B cell (primary cell): ENCODE results near the gene PLD3. TPM values are rescaled to one million over a fixed set of nuclear protein-coding genes. Genes with fewer than 3 reads are reported as not detected.

ENCODE experiments used
- ATAC-seq: fragments of 200-7000 bp; cut with Tn5 transposase; one replicate; pipeline ENCODE4 v1.10.0; 2021; ENCODE audit warnings: low read depth, mild to moderate bottlenecking, moderate number of reproducible peaks, moderate library complexity
- CTCF ChIA-PET: fragments of 350-600 bp; sonication (Branson Sonifier 250); formaldehyde crosslinking; loops from one replicate; lab custom pipeline; 2021; ENCODE audit warnings: antibody characterized with exemption, inconsistent platforms; lab: Charles Lee
- POLR2A ChIA-PET: fragments of 350-600 bp; sonication (Branson Sonifier 250); formaldehyde crosslinking; loops from one replicate; lab custom pipeline; 2021; ENCODE audit warnings: antibody characterized with exemption; lab: Charles Lee
- DNase-seq: peaks from one replicate; pipeline ENCODE4 v3.0.0; 2013
- H2AFZ ChIP-seq: 2 replicates; pipeline ENCODE4 v1.6.1; 2012; ENCODE audit warnings: mild to moderate bottlenecking, low read depth, low read length; ENCODE audit not compliant: insufficient read depth, poor library complexity, severe bottlenecking
- H3K27ac ChIP-seq, 2 donors: 1 replicate in 1 of 2; 2 replicates in 1 of 2; pipeline ENCODE4 v1.5.1; 2012 to 2013; ENCODE audit warnings: low read length in 2 of 2, mild to moderate bottlenecking in 2 of 2, moderate library complexity in 1 of 2
- H3K27me3 ChIP-seq, 4 experiments: fragments of 200-600 bp in 1 of 4; sonication (generic) in 1 of 4; replicated peaks in 1 of 4; 1 replicate in 2 of 4; 2 replicates in 2 of 4; pipeline versions ENCODE4 v1.6.1 to v1.7.0; 2013 to 2016; ENCODE audit warnings: low read length in 3 of 4, mild to moderate bottlenecking in 2 of 4, mixed read lengths in 1 of 4, moderate library complexity in 1 of 4; ENCODE audit not compliant: insufficient read depth in 4 of 4, control insufficient read depth in 3 of 4; ENCODE audit errors: control extremely low read depth in 1 of 4
- H3K36me3 ChIP-seq, 2 experiments: replicated peaks in 1 of 2; 1 replicate in 1 of 2; 2 replicates in 1 of 2; pipeline versions ENCODE4 v1.6.1 to v1.7.1; 2013; ENCODE audit warnings: low read length in 1 of 2; ENCODE audit not compliant: insufficient read depth in 2 of 2, control insufficient read depth in 1 of 2; ENCODE audit errors: control extremely low read depth in 1 of 2, extremely low read depth in 1 of 2
- H3K4me1 ChIP-seq, 2 donors: fragments of 200-600 bp in 1 of 2; sonication (generic) in 1 of 2; 1 replicate in 1 of 2; 2 replicates in 1 of 2; pipeline versions ENCODE4 v1.5.1 to v1.6.1; 2013 to 2017; ENCODE audit warnings: low read length in 2 of 2; ENCODE audit not compliant: control insufficient read depth in 2 of 2, insufficient read depth in 2 of 2
- H3K4me2 ChIP-seq: replicated peaks from 2 replicates; pipeline ENCODE3; 2012; ENCODE audit warnings: mild to moderate bottlenecking, low read depth, low read length; ENCODE audit not compliant: poor library complexity, severe bottlenecking
- H3K4me3 ChIP-seq, 5 experiments: fragments of 200-600 bp in 1 of 5; sonication (generic) in 1 of 5; 1 replicate in 3 of 5; 2 replicates in 2 of 5; pipeline versions ENCODE4 v1.5.1 to v1.7.0; 2011 to 2016; ENCODE audit warnings: low read length in 4 of 5, mild to moderate bottlenecking in 4 of 5, low read depth in 2 of 5, control low read depth in 1 of 5, moderate library complexity in 1 of 5; ENCODE audit not compliant: insufficient read depth in 1 of 5; ENCODE audit errors: control extremely low read depth in 1 of 5, extremely low read depth in 1 of 5
- H3K79me2 ChIP-seq: fragments of 200-600 bp; sonication (generic); one replicate; pipeline ENCODE4 v1.6.0; 2016; ENCODE audit warnings: low read length; ENCODE audit not compliant: control insufficient read depth, insufficient read depth
- H3K9ac ChIP-seq: fragments of 200-600 bp; sonication (generic); 2 replicates; pipeline ENCODE4 v1.6.1; 2017; ENCODE audit warnings: mild to moderate bottlenecking, low read length, moderate library complexity
- H3K9me3 ChIP-seq, 3 donors: one replicate each; pipeline versions ENCODE4 v1.6.1 to v1.7.1; 2013; ENCODE audit warnings: low read length in 2 of 3; ENCODE audit not compliant: control insufficient read depth in 2 of 3, insufficient read depth in 1 of 3; ENCODE audit errors: control extremely low read depth in 1 of 3
- H4K20me1 ChIP-seq: 2 replicates; pipeline ENCODE4 v1.6.0; 2012; ENCODE audit warnings: mild to moderate bottlenecking, low read length; ENCODE audit not compliant: insufficient read depth, control insufficient read depth, poor library complexity, severe bottlenecking
- H3K27ac Mint-ChIP-seq: one replicate; pipeline ENCODE4 v1.8.0; 2021; ENCODE audit warnings: mixed read lengths
- H3K27me3 Mint-ChIP-seq: one replicate; pipeline ENCODE4 v1.8.0; 2021; ENCODE audit warnings: mixed read lengths
- H3K4me1 Mint-ChIP-seq: one replicate; pipeline ENCODE4 v1.8.0; 2021; ENCODE audit warnings: mixed read lengths
- H3K4me3 Mint-ChIP-seq: one replicate; pipeline ENCODE4 v1.8.0; 2021; ENCODE audit warnings: mixed read lengths
- H3K9me3 Mint-ChIP-seq: one replicate; pipeline ENCODE4 v1.8.0; 2022; ENCODE audit warnings: mixed read lengths; ENCODE audit not compliant: insufficient read depth
- CTCF ChIP-seq: fragments of 200-600 bp; IDR thresholded peaks from one replicate; pipeline ENCODE4 v1.8.0; 2022; ENCODE audit warnings: antibody characterized with exemption, mild to moderate bottlenecking
- EZH2 ChIP-seq: IDR thresholded peaks from 2 replicates; pipeline ENCODE4 v1.6.1; 2012; ENCODE audit warnings: borderline replicate concordance, low read depth, mild to moderate bottlenecking, moderate library complexity, low read length; ENCODE audit not compliant: insufficient read depth, poor library complexity, severe bottlenecking
- WGBS: methylation state at CpG from one replicate; pipeline ENCODE4 v1.1.5; 2013; ENCODE audit warnings: missing lambda C conversion rate; ENCODE audit not compliant: insufficient coverage; 5-methylcytosine and 5-hydroxymethylcytosine counted together
- intact Hi-C: fragments of 100-400 bp; cut with micrococcal nuclease; formaldehyde crosslinking; loops from one replicate; pipeline ENCODE4 v1.10.0; 2022
- polyA plus RNA-seq: library from polyadenylated mRNA; depleted of rRNA; stranded (reverse); fragments of >200 nt; gene quantifications from 2 replicates; pipeline ENCODE4 v1.2.3, GENCODE V29; 2012
- total RNA-seq, 2 donors: library from RNA; stranded (reverse); fragments of 120-200 nt in 1 of 2; gene quantifications; 1 replicate in 1 of 2; 2 replicates in 1 of 2; pipeline versions ENCODE4 v1.2.3 to v1.2.4, GENCODE V29; 2013 to 2022

The PLD3 gene
- total and polyA plus RNA-seq, 2 donors (not counting 1 experiment from before 2014, with no cell fraction given) = 61.7 to 153 TPM

GRCh38 chr19:40360708-40361241 is 12.3 kb downstream of the PLD3 start:
- ChIA-PET CTCF (no interaction called here), POLR2A (no interaction called here)
- no peak overlapping the region for H3K27ac ChIP-seq
- H3K4me2 ChIP-seq = no peak overlapping the region
- no peaks in the 10 kb centered on the region for H3K27me3 Mint-ChIP-seq
- 95% methylated on average over 7 of the region's 12 CpGs for WGBS
- H3K4me1 Mint-ChIP-seq = peaks cover 43% of the 10 kb centered on the region
- peaks cover 10 to 23% of the 10 kb centered on the region in 2 donors for H3K4me1 ChIP-seq
- no peak overlapping the region for H3K4me3 Mint-ChIP-seq
- H2AFZ ChIP-seq = no peak overlapping the region
- no peaks in the 10 kb centered on the region for H3K9me3 Mint-ChIP-seq
- H3K36me3 ChIP-seq = no peaks in the 10 kb centered on the region
- ATAC-seq = no peak
- H3K9me3 ChIP-seq = peaks cover 0 to 3% (median 0%) of the 10 kb centered on the region in 3 donors
- no peak overlapping the region for H3K9ac ChIP-seq
- H3K27ac Mint-ChIP-seq = no peak overlapping the region
- H3K27me3 ChIP-seq = no peaks in the 10 kb centered on the region
- H4K20me1 ChIP-seq = peaks cover 37% of the 10 kb centered on the region
- H3K79me2 ChIP-seq = peaks cover 9% of the 10 kb centered on the region
- TF ChIP-seq CTCF (no peak), EZH2 (no peak)
- no peak for DNase-seq
- H3K4me3 ChIP-seq = no peak overlapping the region
- intact Hi-C loops = no loop called here

GRCh38 chr19:40362160-40362559 is 13.7 kb downstream of the PLD3 start:
- WGBS = no CpG with 5 or more reads among the region's 3 CpGs
- Histone ChIP-seq H4K20me1 (peaks cover 24% of the 10 kb centered on the region), H3K4me2 (no peak overlapping the region), H3K36me3 (peaks cover 0 to 8% of the 10 kb centered on the region in 2 experiments), H3K79me2 (no peaks in the 10 kb centered on the region), H3K27ac (no peak overlapping the region), H3K4me1 (peaks cover 10 to 23% of the 10 kb centered on the region in 2 donors), H3K9ac (no peak overlapping the region), H2AFZ (no peak overlapping the region), H3K4me3 (no peak overlapping the region), H3K27me3 (no peaks in the 10 kb centered on the region), H3K9me3 (peaks cover 0 to 4% (median 0%) of the 10 kb centered on the region in 3 donors)
- H3K4me1 Mint-ChIP-seq = peaks cover 34% of the 10 kb centered on the region
- TF ChIP-seq EZH2 = no peak
- TF ChIP-seq CTCF = no peak
- intact Hi-C loops = no loop called here
- no peak for DNase-seq
- H3K27me3 Mint-ChIP-seq = no peaks in the 10 kb centered on the region
- no peaks in the 10 kb centered on the region for H3K9me3 Mint-ChIP-seq
- H3K4me3 Mint-ChIP-seq = no peak overlapping the region
- CTCF ChIA-PET = interaction anchor here (0.9 kb wide), 1 partner anchor 9 kb away, joined by 3 read pairs; no protein-coding TSS in a partner anchor
- no peak overlapping the region for H3K27ac Mint-ChIP-seq
- ATAC-seq = no peak
- POLR2A ChIA-PET = no interaction called here
